NB4 (cell line): Measurements from ENCODE around the gene CD27.

Source experiments
- CTCF ChIP-seq: IDR thresholded peaks from one replicate; pipeline ENCODE4 v1.5.1; 2012; ENCODE audit warnings: low read depth, low read length
- MAX ChIP-seq: IDR thresholded peaks from 2 replicates; pipeline ENCODE4 v1.6.1; 2011; ENCODE audit warnings: low read depth, low read length
- MYC ChIP-seq: IDR thresholded peaks from 2 replicates; pipeline ENCODE4 v1.6.1; 2011; ENCODE audit warnings: low read depth, low read length
- POLR2A ChIP-seq: IDR thresholded peaks from 2 replicates; pipeline ENCODE4 v1.6.1; 2011; ENCODE audit warnings: mild to moderate bottlenecking; ENCODE audit not compliant: insufficient read length; ENCODE audit errors: extremely low read depth

GRCh38 chr12:6494258-6494743 lies 49.5 kb downstream of the CD27 start:
- no peak for TF ChIP-seq CTCF
- TF ChIP-seq MYC: no peak; the same call in 1 of the 2 replicates
- TF ChIP-seq POLR2A: no peak
- TF ChIP-seq MAX: no peak
